Endometrium (tissue), 2 donors: ENCODE measurements around the gene CLMN.
"Not testable (repeated sequence)": the region's sequence is repeated elsewhere in the genome, so short reads cannot be mapped to it uniquely, and the experiment has no call there.

Source experiments
- FAIRE-seq: peaks from 2 replicates; lab custom pipeline; 2012; peaks lifted over from hg19 to GRCh38; lab: Jason Lieb, UNC
- donor health status: control.
- donor health status: control.

The CLMN gene

DNA sequence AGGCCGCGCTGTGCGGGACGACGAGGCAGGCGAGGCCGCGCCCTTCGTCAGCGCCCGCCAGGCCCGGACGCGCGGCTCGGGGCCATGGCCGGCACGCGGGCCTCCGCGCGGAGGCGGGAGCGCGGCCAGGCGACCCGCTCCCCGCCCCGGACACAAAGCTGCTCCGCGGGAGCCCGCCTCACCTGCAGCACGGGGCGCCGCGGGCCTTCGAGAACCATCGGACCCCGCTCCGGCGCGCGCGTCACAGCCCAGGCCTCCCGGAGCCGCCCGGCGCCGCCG is 162.7 kb downstream of the CLMN start:
- no peak for FAIRE-seq

DNA sequence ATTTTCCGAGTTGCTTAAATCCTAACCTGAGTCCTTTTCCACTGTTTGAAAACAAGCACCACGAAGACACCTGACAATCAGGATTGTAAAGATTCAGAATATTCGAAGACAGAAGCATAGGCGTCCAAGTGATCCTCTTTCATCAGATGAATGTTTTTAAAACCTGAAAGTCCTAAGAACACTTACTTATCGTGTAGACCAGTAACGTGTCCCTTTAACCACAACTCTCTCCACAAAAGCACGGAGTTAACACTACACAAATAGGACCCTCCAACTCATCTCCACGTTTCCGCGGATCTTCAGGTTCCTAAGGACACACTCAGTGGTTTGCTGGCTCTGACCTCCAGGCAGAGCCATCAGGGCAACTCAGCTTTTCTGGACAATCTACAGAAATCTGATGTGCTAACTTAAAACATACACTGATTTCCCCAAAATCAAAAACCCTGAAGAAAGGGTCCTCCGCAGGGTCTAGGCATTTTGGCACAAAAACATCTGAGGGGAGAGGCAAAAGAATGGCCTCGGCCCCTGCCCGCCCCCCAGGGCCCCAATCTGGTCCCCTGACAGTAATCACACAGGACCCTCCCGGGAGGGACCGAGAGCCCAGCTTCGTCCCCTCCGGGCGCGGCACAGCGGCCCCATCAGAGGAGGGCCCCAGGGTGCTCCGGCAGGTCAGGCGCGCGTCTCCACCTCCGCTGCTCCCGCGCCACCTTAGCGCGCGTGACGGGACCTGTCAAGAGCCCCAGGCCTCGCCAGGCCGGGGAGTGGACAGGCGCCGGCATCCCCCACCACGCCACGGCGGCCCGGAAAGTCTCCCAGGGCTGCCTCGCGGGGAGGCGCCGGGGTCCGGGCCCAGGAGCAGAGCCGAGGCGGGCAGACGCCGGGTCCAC is 163.3 kb downstream of the CLMN start:
- FAIRE-seq = no peak

GRCh38 chr14:95155045-95155444 is 164.7 kb downstream of the CLMN start:
- no peak for FAIRE-seq

DNA sequence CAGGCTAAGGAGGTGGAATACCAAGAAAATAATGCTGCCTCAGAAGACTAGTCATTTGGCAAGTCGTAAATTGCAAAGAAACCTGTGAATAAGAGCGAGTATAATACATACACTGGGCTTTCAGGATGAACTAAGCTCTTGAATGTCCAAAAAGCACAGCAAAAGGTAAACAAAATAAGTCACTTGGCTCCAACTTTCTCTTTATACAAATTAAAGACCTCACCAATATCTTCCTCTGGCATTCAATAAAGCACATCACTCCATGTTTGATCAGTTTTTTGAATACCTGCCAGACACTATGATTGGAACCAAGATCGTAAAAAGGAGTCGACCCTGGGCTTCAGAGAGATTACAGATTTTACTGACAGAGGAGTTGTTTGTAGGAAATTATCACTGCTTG is 165.8 kb downstream of the CLMN start:
- FAIRE-seq = no peak

DNA sequence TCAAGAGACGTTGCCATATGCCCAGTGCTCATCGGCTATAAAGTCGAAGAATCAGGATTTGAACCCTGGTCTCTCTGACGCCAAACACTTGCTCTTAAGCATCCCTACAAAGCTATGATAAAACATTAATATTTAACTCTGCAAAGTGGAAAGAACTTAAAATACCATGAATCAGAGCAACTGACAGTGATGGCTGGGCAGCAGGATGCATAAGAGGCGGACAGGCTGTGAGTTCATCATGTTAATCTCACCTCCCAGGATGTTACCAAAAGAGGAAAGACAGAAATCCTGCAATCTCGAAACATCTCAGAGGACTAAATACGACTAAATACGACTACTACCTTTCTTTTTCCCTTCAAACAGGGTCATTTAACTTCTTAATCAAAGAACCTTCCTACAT is 168.1 kb downstream of the CLMN start:
- FAIRE-seq = no peak

DNA sequence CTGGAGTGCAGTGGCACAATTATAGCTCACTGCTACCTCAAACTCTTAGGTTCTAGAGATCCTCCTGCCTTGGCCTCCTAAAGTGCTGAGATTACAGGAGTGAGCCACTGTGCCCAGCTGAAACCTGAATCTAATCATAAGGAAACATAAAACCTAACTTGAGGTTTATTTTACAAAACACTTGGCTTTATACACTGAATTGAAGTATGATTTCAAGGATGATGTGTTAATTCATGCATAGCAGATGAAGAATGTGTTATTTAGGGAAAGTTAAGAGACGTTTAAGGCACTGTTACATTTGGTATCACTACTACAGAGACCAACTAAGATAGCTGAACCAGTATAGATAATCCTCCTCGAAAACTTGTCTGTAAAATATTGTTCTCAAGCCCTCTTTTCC is 168.8 kb downstream of the CLMN start:
- FAIRE-seq = no peak

- no peak for FAIRE-seq
Observed at GRCh38 chr14:95149441-95149840, 170.3 kb downstream of the CLMN start.

- no peak for FAIRE-seq
Observed at GRCh38 chr14:95147597-95147996, 172.1 kb downstream of the CLMN start.

DNA sequence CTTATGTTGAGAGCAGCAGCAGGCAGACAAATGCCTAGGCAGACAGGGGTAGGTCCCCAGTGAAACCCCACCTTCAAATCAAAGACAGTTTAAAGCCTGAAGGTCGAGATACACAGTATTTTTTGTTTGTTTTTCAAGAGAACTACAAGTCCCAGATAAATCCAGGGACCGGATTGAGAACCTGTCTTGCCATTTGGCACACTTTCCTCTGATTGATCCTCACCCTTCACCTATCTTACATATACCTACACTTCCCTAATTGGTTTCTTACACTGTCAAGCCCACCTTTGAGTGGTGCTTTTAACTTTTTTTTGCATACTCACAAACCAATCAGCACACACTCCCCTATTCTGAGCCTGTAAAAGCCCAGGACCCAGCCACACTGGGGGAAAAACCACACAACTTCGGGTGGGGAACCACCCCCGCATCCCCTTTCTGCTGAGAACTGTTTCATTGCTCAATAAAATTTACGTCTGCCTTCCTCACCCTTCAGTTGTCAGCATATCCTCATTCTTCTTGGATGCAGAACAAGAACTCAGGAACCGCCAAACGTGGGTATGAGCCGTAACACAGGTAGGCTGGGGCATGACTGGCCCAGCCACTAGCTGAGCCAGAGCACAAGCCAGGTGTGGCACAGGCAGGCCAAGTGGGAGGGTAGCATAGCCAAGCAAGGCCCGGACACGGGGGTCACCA is 173.5 kb downstream of the CLMN start:
- no peak for FAIRE-seq

DNA sequence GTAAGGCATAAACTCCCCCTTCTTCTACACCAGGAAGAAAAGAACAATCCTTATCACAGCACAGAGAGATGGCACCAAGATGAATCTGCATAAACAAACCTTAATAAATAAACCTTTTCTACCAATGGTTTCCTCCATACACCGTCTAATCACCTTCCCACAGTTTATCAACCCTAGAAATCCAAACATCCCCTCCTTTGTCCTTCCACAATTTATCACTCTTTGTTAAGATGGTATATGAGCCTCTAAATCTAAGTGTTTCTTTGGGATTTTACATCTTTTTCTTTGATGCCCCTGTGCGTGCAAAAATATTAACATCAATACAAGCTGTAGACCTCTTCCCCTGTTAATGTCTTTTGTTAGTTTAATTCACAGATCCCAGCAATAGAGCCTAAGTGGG is 174.9 kb downstream of the CLMN start:
- FAIRE-seq = no peak

DNA sequence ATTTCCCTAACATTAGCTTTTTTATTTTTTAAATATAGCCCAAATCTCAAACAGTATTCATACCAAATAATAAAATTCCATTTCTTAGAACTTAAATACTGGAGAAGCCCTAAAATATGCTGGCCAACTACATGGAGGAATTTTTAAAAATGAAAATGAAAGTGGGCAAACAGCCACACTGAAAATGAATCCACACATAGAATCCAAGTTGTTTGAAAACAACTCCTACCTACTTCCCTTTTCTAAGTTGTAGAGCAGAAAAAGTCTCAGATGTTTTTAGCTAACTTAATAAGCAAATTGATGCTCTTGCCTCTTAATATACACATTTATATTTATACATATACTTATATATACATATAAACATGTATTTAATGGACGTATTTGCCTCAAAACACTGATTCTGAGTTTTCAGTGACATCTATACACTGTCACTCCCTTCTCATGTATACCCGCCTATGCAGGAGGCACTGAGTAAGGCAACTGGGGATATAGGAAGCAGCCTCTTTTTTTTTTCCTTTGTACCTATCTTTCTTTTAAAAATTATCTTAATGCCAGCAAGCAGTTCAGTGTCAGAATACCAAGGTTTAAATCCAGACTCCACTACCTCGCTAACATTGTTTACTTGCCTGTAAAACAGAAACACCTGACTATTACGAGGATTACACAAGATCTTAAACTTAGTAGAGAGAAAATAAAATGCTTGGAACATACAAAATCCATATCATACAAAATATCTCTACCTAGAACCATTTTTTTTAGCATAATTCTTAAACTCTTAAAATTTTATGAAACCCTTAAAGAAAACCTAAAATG is 175.7 kb downstream of the CLMN start:
- peak; percentile 79 for FAIRE-seq

DNA sequence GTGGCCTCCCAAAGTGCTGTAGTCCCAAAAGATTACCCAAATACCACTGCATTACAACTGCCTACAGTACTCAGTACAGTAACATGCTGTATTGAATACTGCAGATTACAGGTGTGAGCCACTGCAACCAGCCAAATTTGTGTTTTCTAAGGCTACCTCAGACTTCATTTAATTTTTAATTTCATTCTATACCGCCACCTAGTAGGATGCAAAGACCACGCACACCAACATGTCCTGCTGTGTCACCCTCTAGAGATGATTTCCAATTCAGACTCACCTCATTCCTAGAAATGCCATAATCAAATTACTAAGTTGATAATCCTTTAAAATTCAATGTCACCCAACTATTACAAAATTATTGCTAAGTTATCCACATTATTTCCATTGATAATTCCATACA is 177.5 kb downstream of the CLMN start:
- no peak for FAIRE-seq

- no peak for FAIRE-seq
Observed at GRCh38 chr14:95141684-95142083, 178.0 kb downstream of the CLMN start.

DNA sequence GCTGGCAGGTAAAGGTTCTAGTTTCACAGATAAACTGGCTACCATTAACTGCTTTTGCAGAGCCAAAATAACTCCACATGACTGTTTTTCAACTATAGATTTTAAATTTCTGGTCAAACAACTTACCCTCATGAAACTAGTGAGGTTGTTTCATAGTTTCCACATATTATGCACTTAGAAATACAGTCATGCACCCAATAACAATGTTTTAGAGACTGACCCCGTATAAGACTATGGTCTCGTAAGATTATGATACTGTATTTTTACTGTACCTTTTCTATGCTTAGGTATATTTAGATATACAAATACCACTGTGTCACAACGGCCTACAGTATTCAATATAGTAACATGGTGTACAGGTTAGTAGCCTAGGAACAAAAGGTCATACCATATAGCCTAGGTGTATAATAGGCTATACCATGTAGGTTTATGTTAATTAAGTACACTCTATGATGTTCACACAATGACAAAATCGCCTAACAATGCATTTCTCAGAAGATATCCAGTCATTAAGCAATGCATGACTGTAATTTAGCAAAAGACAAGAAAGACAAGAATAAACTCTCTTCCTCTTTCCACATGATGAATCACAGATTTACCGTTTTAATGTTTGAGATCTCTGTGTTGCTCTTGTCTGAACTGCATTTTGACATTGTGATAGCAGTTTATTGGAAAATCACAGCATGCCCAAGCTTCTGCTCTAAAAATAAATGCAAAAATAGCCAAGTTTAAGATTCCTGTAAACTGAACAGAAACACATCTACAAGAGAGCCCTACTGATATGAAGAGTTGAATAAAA is 179.4 kb downstream of the CLMN start:
- FAIRE-seq = no peak

DNA sequence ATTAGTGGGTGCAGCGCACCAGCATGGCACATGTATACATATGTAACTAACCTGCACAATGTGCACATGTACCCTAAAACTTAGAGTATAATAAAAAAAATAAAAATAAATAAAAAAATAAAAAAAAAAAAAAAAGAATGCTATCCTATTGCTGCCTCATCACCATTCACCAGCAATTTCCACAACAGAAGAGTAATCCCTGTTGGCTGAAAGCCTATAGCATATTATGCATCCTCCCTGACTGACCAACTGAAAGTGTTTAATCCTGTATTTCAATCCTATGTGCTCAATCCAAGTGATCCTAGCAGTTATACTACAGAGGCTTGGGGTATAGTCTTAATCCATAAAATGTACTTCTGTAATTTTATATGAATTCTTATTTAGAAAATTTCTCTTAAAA is 180.8 kb downstream of the CLMN start:
- FAIRE-seq = no peak

- not testable (repeated sequence) for FAIRE-seq
Observed at GRCh38 chr14:95138455-95138854, 181.3 kb downstream of the CLMN start.

GRCh38 chr14:95137804-95138167 is 181.9 kb downstream of the CLMN start:
- FAIRE-seq = no peak

DNA sequence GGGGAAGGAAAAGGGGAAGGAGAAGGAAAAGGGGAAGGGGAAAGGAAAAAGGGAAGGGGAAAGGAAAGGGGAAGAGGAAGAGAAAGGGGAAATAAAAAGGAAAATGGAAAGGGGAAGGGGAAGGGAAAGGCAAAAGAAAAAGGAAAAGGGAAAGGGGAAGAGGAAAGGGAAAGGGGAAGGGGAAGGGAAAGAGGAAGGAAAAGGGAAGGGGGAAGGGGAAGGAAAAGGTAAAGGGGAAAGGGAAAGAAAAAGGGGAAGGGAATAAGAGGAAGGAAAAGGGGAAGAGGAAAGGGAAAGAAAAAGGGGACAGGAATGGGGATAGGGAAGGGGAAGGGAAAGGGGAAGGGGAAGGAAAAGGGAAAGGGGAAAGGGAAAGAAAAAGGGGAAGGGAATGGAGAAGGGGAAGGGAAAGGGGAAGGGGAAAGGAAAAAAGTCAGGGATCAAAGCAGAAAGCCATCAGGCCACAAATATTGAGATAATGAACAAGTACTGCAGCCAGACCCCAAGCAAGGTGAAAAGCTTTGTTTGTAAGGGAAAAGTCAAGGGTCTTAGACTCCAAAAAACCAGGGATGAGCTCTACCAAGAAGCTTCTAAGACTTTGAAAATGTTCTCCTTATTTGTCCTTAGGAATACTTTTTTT is 182.4 kb downstream of the CLMN start:
- no peak for FAIRE-seq

DNA sequence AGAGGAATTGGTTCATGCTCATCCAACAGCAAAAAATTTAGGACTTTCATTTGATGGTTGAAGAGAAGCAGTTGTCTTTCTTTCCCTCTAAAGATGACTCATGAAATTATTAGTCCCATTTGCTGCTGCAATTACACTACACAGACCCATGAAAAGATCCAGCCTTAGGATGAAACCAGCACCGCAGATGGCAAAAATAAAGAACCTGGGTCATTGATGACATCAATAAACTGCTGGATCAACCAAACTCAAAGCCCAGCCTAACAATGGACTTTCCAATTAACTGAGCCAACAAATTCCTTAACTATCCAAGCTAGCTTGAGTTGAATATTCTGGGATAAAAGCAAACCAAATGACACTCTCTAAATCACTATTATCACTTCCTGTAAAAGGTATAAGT is 183.1 kb downstream of the CLMN start:
- FAIRE-seq = no peak

DNA sequence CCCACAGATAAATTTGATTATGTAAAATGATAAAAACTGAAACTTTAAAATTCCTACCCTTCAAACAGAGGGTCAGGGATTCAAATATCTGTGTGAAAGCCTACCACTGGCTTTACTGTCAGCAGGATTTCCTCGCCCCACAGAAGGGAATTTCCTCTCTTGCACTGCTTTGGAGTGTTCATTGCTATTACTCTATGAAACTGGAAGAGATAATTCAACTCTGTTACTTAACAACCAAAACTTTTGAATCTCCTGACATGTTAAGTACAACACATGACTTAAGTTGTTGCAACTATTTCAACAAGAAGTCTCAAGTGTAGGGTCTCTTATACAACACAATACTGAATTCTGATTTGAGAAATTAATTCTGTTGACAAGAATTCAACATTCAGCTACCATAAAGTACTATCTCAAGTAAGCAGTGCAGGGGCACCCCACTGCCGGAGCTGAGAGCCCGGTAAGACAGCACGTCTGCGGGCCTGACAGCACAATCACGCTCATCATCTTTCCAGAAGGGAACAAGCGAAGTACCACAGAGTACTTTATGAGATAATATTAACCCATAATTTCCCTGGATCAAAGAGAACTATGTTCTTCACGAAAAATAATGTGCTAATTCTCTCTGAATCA is 185.3 kb downstream of the CLMN start:
- no peak for FAIRE-seq

DNA sequence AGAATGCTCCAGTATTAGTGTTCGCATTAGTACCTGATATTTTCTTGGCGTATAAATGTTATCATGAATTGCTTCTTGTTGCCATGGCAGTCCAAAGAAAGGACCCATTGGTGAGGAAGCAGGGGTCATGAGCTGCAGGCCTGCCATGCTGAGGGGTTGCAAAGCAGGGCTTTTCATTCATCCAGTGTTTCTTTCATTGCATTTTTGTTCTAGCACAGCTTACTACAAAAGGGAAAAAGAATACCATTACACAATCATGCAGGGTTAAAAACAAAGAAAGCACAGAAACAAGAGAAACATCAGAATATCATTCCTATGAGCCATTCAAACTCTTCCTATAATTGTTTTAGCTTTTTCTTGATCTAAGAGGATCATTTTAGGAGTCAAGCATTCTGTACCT is 186.4 kb downstream of the CLMN start:
- no peak for FAIRE-seq
